HUES6 (cell line): ENCODE data around the gene RHBDL1.
A peak's percentile ranks its signal among the peaks of the same experiment; 100 is the strongest.
"Not testable (repeated sequence)": the region's sequence is repeated elsewhere in the genome, so short reads cannot be mapped to it uniquely, and the experiment has no call there.

Experiments used
- H3K27ac ChIP-seq: 2 replicates; pipeline ENCODE4 v1.7.0; 2013; ENCODE audit warnings: low read depth, mild to moderate bottlenecking, low read length, inconsistent platforms
- H3K27me3 ChIP-seq: 2 replicates; pipeline ENCODE4 v1.6.1; 2013; ENCODE audit warnings: low read length; ENCODE audit not compliant: control insufficient read depth, insufficient read depth
- H3K36me3 ChIP-seq: 2 replicates; pipeline ENCODE4 v1.6.1; 2013; ENCODE audit warnings: low read length; ENCODE audit not compliant: control insufficient read depth, insufficient read depth
- H3K4me1 ChIP-seq: 2 replicates; pipeline ENCODE4 v1.6.1; 2013; ENCODE audit warnings: low read length; ENCODE audit not compliant: control insufficient read depth, insufficient read depth
- H3K4me3 ChIP-seq: 2 replicates; pipeline ENCODE4 v1.5.1; 2013; ENCODE audit warnings: low read depth, low read length
- H3K9ac ChIP-seq: one replicate; pipeline ENCODE4 v1.6.1; 2013; ENCODE audit warnings: mild to moderate bottlenecking, low read length
- H3K9me3 ChIP-seq: 2 replicates; pipeline ENCODE4 v1.6.1; 2013; ENCODE audit warnings: low read depth, low read length; ENCODE audit not compliant: control insufficient read depth, insufficient read depth

RHBDL1 gene

GRCh38 chr16:712740-713250 lies 37.3 kb downstream of the RHBDL1 start:
- H3K9ac ChIP-seq, H3K9me3 ChIP-seq, H3K27ac ChIP-seq, H3K4me3 ChIP-seq, H3K36me3 ChIP-seq: not testable (repeated sequence)
- Histone ChIP-seq H3K4me1 (peaks cover 24% of the 10 kb centered on the region), H3K27me3 (peaks cover 52% of the 10 kb centered on the region)

GRCh38 chr16:714079-714478 lies 38.6 kb downstream of the RHBDL1 start:
- peaks cover 24% of the 10 kb centered on the region for H3K4me1 ChIP-seq
- no peak overlapping the region for H3K4me3 ChIP-seq
- no peak overlapping the region for H3K27ac ChIP-seq
- H3K27me3 ChIP-seq = peaks cover 40% of the 10 kb centered on the region
- H3K9me3 ChIP-seq = no peaks in the 10 kb centered on the region
- no peaks in the 10 kb centered on the region for H3K36me3 ChIP-seq
- H3K9ac ChIP-seq = no peak overlapping the region

- Histone ChIP-seq H3K9ac (peak within 1 kb of the TSS; percentile 41), H3K9me3 (no peaks in the 10 kb centered on the region), H3K27ac (no peak within 1 kb of the TSS), H3K4me1 (peaks cover 30% of the 10 kb centered on the region), H3K4me3 (peak within 1 kb of the TSS; percentile 68), H3K36me3 (no peaks in the 10 kb centered on the region), H3K27me3 (peaks cover 35% of the 10 kb centered on the region)
Measured at GRCh38 chr16:714558-715476, 39.3 kb downstream of the RHBDL1 start, which contains the start of gene METRN. METRN (plus strand) TSS chr16:715118; CDS start chr16:715290, 172 bp downstream.

GRCh38 chr16:715477-716199 lies 40.2 kb downstream of the RHBDL1 start:
- H3K27ac ChIP-seq = no peak overlapping the region
- peaks cover 30% of the 10 kb centered on the region for H3K4me1 ChIP-seq
- H3K27me3 ChIP-seq = peaks cover 27% of the 10 kb centered on the region
- H3K4me3 ChIP-seq = peak overlapping the region; percentile 68
- H3K9ac ChIP-seq = peak overlapping the region; percentile 41
- H3K36me3 ChIP-seq = no peaks in the 10 kb centered on the region
- H3K9me3 ChIP-seq = no peaks in the 10 kb centered on the region

- peaks cover 30% of the 10 kb centered on the region for H3K4me1 ChIP-seq
- H3K4me3 ChIP-seq = peak overlapping the region; percentile 68
- peak overlapping the region; percentile 41 for H3K9ac ChIP-seq
- no peak overlapping the region for H3K27ac ChIP-seq
- H3K27me3 ChIP-seq = peaks cover 22% of the 10 kb centered on the region
- H3K9me3 ChIP-seq = no peaks in the 10 kb centered on the region
- H3K36me3 ChIP-seq = no peaks in the 10 kb centered on the region
Measured at GRCh38 chr16:716200-716568, 40.7 kb downstream of the RHBDL1 start.

- H3K4me3 ChIP-seq = 0 out of 2 replicates have a peak overlapping the region, but pooled peaks have one; percentile 68
- H3K27ac ChIP-seq = no peak overlapping the region
- H3K27me3 ChIP-seq = peaks cover 22% of the 10 kb centered on the region
- no peak overlapping the region for H3K9ac ChIP-seq
- H3K9me3 ChIP-seq = no peaks in the 10 kb centered on the region
- H3K4me1 ChIP-seq = peaks cover 30% of the 10 kb centered on the region
- H3K36me3 ChIP-seq = no peaks in the 10 kb centered on the region
Measured at GRCh38 chr16:716768-717325, 41.4 kb downstream of the RHBDL1 start.

- peaks cover 2% of the 10 kb centered on the region for H3K36me3 ChIP-seq
- no peak overlapping the region for H3K4me3 ChIP-seq
- H3K27me3 ChIP-seq = peaks cover 22% of the 10 kb centered on the region
- peaks cover 30% of the 10 kb centered on the region for H3K4me1 ChIP-seq
- no peak overlapping the region for H3K9ac ChIP-seq
- H3K27ac ChIP-seq = no peak overlapping the region
- no peaks in the 10 kb centered on the region for H3K9me3 ChIP-seq
Measured at GRCh38 chr16:717450-718245, 42.2 kb downstream of the RHBDL1 start.

- H3K9me3 ChIP-seq = no peaks in the 10 kb centered on the region
- no peak overlapping the region for H3K4me3 ChIP-seq
- H3K9ac ChIP-seq = no peak overlapping the region
- H3K27me3 ChIP-seq = peaks cover 22% of the 10 kb centered on the region
- peaks cover 6% of the 10 kb centered on the region for H3K36me3 ChIP-seq
- H3K4me1 ChIP-seq = peaks cover 30% of the 10 kb centered on the region
- no peak overlapping the region for H3K27ac ChIP-seq
Measured at GRCh38 chr16:718389-718788, 42.9 kb downstream of the RHBDL1 start.

- Histone ChIP-seq H3K4me3 (no peak overlapping the region), H3K27ac (no peak overlapping the region), H3K9ac (no peak overlapping the region), H3K27me3 (peaks cover 20% of the 10 kb centered on the region), H3K36me3 (peaks cover 6% of the 10 kb centered on the region), H3K4me1 (peaks cover 30% of the 10 kb centered on the region), H3K9me3 (no peaks in the 10 kb centered on the region)
Measured at GRCh38 chr16:718922-719321, 43.5 kb downstream of the RHBDL1 start.

GRCh38 chr16:719815-720446 lies 44.5 kb downstream of the RHBDL1 start:
- Histone ChIP-seq H3K9ac (peak overlapping the region; percentile 87), H3K4me3 (peak overlapping the region; percentile 92), H3K36me3 (peaks cover 6% of the 10 kb centered on the region), H3K27ac (no peak overlapping the region), H3K27me3 (peaks cover 20% of the 10 kb centered on the region), H3K9me3 (no peaks in the 10 kb centered on the region), H3K4me1 (peaks cover 24% of the 10 kb centered on the region)
